ENCODE results near the gene SNX8.

Gene SNX8

DNA sequence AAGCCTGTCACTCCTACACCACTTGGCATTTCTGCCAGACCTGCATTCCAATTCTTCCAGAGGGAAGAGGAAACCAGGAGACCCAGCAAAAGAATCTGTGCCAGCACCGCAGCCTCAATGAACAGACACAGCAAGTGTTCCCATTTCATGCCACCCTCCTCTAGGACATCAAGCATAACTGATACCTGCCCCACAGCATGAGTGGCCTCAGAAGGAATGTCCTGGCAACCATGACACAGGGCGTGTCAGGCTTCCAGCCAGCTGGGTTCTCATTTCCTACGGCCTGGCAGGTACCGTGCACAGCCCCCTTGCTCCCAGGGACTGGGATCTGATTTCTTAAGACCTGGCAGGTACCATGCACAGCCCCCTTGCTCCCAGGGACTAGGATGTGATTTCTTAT, 89.3 kb downstream of the SNX8 start:
- H3K4me3 ChIP-seq (ENCODE audit: low read depth, low read length): no peak overlapping the region

DNA sequence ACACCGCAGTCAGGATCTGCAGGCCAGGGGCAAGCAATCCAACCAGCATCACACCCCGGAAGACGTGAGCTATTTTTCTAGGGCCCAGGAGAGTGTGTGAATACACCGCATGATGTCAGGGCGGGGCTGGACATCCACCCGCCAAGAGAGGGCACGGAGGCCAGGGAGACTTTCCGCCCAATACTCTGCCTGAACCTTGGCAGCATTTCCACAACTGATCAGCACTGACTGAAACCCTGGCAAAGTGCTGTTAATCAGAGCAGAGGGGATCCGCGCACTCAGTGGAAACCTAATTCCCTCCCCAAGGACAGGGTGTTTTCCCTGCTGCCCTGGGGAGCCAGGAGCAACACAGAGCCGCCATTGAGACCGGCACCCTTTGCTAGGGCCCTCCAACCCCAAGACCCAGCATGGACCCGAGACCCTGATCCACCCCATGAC, 89.7 kb downstream of the SNX8 start:
- no peak overlapping the region for H3K4me3 ChIP-seq (ENCODE audit: low read depth, low read length)

DNA sequence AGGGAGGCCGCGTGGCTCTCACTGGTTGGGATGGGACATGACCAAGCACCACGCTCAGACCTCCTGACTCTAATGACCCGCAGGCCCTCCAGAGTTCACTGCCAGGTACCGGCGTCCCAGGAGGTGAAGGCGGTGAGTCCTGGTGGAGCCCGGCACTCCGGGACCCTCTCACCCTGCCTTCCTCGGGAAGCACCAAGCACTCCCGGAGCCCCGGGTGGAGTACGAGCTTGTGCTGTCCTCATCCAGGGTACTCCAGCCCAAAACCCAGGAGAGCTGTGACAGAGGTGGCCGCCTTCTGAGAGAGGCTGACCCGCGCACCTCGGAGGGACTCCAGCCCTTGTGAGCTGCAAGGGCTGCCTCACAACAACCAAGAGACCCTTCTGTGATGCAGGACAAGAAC, 90.9 kb downstream of the SNX8 start:
- no peak overlapping the region for H3K4me3 ChIP-seq (ENCODE audit: low read depth, low read length)

DNA sequence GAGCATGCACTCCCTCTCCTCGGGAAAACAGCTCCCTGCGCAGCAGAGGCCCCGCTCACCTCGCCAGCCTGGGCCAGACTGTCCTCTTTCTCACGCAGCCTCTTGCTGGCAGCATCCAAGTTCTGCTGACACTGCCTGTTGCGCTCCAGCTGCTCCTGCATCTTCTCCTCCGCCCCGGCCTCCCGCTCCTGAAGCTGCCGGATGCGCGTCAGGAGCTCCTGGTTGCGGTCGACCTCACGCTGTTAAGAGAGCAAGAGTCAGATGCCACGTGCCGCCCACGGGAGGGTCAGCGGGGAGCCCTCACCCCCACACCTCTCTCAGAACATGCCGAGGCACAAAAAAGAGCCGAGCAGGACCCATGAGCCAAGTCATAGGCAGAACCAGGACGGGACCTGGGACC, 91.7 kb downstream of the SNX8 start:
- no peak overlapping the region for H3K4me3 ChIP-seq (ENCODE audit: low read depth, low read length)

DNA sequence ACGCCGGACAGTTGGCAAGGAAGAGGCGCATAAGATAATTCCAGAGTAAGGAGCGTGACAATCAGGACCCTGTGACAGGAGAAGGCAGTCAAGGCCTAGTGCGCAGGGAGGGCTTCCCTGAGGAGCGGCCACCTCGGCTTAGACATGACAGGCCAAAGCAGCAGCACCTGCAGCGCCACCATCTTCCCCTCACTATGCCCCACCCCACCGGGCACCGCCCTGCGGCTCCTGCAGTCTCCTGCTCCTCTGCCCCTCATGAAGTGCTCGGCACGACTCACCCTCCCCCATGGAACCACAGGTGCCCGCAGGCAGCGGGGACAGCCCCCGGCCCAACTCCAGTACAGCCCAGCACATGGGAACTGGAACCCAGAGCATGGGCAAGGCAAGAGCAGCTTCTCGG, 93.3 kb downstream of the SNX8 start:
- no peak overlapping the region for H3K4me3 ChIP-seq (ENCODE audit: low read depth, low read length)

DNA sequence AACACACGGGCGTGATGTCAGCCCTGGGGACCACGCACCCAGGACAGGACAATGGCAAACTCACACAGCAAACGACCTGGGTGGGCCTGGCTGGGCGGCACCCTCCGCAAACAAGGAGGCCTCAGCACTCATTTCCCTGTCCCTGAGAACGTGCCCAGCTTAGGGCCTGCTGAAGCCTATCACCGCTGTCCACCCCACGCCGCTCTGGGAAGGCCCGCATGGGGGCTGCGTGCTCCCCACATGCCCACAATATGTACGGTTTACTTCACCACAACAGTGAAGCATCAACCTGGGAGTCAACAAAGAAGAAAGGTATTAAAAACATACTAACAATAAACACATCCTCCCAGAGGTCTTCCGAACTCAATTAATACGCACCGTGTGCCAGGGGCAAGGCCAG, 93.7 kb downstream of the SNX8 start:
- no peak overlapping the region for H3K4me3 ChIP-seq (ENCODE audit: low read depth, low read length)

DNA sequence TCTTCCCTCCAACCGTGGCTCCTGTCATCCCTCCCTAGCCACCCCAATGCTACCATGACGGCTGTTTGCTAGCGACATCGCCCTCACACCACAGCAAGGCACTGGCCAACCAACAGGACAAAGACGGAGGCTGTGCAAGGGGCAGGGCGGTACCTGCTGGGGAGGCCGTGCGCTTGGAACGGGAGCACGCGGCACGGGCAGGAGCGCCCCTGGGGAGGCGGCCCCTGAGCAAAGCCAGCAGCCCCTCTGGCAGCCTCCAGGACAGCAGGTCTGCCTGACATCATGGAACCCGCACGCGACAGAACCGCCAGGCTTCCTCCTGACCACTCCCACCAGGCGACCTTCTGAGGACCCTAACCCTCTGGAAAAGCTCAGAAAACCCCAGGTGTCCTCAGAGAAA, 94.2 kb downstream of the SNX8 start:
- H3K4me3 ChIP-seq (ENCODE audit: low read depth, low read length): no peak overlapping the region

DNA sequence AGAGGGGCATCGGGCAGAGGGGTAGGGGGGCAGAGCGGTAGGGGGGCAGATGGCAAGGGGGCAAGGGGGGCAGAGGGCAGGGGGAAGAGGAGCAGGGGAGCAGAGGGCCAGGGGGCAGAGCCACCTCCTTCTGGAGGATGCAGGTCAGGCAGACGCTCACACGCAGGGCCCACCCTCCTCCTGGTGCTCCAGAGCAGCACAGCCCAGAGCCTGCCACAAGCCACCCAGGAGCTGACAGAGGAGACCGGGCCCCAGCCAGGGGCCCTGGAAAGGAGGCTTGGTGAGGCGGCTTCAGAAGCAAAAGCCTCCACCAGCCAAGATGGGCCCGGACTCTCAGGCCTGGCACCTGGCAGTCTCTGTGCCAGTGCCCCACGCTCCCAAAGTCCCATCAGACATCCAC, 94.6 kb downstream of the SNX8 start:
- H3K4me3 ChIP-seq (ENCODE audit: low read depth, low read length): no peak overlapping the region

DNA sequence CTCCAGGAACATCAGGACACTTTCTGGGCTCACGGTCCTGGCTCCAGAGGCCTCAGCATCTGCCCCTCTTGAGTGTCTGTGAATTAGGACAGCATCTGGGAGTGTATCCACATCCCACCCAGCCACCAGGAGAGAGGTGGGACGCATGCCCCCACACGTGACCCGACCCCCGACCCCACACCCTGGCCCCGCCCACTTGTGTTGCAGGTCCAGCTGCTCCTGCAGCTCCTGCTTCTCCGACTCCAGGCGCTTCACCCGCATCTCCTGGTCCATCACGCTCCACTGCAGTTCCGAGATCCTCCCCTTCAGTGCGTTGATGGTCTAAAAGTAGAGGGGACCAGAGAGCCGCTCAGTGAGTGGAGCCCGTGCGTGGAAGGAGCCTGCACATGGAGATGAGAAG, 95.1 kb downstream of the SNX8 start:
- H3K4me3 ChIP-seq (ENCODE audit: low read depth, low read length): no peak overlapping the region

DNA sequence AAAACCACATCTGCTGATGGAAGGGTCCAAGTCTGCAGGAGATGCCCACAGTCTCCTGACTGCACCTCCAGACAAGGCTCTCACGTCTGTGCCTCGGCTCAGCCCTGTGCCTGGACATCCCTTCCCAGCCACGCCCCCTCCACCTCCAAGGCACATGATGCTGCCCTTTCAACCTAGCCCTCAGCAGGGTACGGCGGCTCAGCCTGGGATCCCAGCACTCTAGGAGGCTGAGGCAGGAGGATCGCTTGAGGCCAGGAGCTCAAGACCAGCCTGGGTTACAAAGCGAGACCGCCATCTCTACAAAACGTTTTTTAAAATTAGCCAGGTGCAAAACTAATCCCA, 95.8 kb downstream of the SNX8 start:
- H3K4me3 ChIP-seq (ENCODE audit: low read depth, low read length): no peak overlapping the region

DNA sequence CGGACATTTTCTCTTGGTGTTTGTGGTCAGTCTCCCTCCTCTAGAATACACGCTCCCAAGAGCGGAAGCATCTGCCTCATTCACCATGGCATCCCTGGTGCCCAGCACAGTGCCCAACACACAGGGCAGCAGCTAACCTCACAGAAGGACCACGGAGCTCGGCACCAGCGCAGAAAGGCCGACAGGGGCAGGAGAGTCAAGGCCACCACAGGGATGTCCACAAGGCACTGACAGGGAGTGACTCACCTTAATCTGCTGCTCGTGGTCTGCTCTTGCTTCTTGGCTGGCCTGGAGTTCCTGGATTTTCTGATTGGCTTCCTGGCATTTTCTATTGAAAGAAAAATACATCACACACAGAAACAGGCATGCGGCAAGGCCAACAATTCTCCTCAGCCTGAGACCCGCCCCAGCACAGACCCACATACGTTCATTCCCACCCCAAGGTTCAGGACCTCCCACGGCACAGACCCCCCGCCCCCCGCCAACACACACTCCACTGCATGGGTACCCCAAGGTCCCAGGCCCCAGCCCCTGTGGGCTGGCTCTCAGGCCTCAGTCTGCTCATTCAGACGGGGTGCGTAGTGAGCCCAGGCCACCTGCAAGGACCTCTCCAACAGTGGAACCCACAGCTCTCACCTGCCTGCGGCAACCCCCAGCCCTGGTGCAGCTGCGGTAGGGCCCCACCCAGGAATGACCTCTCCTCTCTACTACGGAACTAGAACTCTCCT, 96.4 kb downstream of the SNX8 start:
- H3K4me3 ChIP-seq (ENCODE audit: low read depth, low read length): no peak overlapping the region

DNA sequence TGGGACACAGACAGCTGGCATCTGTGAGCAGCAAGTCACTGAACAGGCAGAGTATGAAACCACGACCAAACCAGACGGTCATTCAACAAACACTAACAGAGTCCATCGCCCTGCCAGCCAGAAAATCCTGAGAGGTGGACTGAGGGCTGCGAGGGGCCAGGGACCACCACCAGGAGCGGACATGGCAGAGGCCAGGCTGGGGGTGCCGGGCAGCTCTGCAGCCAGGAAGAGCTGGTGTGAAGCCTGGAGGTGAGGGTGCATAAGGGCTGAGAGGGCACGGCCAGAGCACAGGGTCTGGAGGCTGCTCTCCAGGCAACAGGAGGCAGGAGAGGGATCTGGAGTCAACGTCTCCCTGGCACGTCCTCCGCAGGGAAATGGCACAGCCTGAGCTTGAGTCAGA, 97.0 kb downstream of the SNX8 start:
- no peak overlapping the region for H3K4me3 ChIP-seq (ENCODE audit: low read depth, low read length)

DNA sequence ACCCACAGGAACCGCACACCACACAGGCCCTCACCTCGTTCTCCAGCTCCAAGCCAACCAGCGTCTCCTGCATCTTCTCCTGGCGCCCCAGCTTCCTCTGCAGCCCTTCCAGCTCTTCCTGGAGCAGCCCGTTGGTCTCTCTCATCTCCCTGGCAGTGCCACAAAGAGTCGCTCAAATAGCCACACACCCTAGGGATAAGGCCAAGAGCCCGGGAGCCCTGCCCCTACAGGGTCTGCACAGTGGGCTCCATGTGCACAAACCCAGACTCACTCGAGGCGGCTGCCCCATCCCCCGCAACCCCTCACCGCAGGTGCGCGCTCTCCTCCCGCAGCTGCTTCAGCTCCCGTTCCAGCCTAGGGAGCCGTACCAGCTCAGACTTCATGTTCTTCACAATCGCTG, 98.4 kb downstream of the SNX8 start:
- H3K4me3 ChIP-seq (ENCODE audit: low read depth, low read length): no peak overlapping the region

DNA sequence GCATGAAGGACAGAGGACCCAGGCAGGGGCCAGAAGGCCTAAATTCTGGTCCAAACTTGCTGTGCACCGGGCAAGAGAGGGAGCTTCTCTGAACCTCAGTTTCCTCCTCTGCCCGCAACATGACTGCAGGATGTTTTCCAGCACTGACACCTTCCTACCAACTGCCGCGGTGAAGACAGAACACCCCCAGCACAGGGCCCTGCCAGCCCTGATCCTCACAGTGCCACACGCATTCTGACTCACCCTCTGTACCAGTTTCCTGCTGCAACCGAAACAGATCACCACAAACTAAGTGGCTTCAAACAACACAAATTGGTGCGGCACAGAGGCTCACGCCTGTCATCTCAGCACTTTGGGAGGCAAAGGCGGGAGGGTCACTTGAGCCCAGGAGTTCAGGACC, 99.6 kb downstream of the SNX8 start:
- H3K4me3 ChIP-seq (ENCODE audit: low read depth, low read length): no peak overlapping the region

DNA sequence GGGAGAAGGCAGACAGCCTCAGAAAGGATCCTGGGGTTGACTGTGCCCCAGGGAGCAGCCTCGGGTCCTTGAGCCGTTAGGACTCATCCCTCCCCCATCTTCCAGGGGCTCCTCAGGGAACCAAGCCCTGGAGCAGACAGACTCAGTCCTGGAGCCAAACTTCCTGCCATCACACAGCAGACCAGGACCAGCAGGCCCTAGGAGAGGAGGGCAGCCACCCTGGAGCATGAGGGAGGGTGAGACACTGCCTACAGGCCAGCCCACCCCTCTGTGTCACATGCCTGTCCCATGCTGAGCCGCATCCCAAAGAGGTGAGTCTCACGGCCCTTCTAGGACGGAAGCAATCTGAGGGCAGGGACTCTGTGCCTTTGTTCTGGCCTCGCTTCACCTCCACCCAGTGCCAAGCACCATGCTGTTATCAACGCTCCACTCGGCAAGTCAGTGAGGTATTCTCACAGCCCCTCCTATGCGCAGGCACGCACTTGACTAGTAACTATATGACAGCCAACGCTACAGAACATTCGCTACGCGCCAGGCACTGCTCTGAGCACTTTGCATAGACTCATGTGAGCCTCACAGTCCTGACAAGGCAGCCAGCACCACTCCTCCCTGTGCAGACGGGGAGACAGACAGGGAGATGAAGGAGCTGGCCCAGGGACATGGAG, 100.6 kb downstream of the SNX8 start:
- no peak overlapping the region for H3K4me3 ChIP-seq (ENCODE audit: low read depth, low read length)

DNA sequence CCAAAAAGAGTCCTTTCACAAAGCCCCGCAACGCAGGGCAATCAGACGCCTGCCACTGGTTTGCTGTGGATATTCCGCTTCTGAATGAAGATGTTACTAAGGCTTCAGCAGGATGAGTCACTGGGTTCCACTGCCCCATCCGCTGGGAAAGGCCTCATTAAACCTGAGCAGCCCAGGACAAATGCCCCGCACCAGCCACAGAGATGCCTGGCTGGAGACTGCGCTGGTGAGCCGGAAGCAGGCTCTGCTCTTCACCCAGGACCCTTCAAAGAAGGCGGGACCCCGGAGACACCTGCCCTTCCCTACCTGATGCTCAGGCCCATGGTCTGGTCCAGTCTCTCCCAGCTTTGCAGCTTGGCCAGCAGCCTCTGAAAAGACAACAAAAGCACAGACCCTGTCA, 101.3 kb downstream of the SNX8 start:
- H3K4me3 ChIP-seq (ENCODE audit: low read depth, low read length): no peak overlapping the region

DNA sequence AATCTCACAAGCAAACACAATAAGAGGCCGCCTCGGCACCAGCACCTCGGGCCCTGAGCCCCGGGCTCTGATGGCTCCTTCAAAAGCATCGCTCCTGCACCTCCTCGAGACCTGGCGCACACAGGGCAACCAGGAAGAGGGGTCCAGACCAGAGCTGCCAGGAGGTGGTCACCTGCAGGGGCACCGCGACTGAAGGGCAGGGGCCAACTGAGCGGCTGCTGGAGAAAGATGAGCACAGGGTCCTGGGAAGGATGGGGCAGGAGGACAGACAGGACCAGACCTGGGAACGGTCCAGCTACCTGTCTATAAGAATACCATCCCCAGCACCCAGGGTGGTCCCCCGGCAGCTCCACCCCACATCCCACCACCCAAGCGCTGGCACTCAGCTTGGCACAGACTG, 102.3 kb downstream of the SNX8 start:
- H3K4me3 ChIP-seq (ENCODE audit: low read depth, low read length): no peak overlapping the region

DNA sequence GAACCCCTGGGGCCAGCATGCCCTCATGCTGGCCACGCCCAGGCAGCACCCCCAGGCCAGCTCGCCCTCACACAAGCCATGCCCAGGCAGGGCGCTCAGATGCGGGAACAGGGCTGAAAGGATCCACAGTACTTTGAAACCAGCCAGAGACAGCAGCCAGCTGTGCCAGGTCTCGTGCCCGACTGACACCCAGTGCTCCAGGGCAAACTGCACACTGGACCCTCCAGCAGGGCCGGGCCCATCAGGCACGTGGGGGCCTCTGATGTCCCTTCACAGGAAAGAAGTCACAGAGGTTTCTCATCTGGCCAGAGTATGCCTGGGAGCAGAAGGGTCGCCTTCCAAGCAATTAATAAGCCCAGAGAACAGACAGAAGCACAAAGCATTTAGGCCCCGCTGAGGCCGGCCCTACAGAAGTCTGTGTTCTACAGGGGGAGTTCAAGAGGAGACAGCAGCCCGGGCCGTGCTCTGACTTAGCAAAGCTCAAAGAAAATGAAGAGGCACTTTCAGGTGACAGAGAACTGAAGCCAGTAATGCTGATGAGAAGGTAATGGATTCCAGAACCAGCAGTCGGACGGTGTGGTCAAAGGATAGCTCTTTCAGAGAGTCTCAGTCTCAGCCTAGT, 102.9 kb downstream of the SNX8 start:
- H3K4me3 ChIP-seq (ENCODE audit: low read depth, low read length): no peak overlapping the region

DNA sequence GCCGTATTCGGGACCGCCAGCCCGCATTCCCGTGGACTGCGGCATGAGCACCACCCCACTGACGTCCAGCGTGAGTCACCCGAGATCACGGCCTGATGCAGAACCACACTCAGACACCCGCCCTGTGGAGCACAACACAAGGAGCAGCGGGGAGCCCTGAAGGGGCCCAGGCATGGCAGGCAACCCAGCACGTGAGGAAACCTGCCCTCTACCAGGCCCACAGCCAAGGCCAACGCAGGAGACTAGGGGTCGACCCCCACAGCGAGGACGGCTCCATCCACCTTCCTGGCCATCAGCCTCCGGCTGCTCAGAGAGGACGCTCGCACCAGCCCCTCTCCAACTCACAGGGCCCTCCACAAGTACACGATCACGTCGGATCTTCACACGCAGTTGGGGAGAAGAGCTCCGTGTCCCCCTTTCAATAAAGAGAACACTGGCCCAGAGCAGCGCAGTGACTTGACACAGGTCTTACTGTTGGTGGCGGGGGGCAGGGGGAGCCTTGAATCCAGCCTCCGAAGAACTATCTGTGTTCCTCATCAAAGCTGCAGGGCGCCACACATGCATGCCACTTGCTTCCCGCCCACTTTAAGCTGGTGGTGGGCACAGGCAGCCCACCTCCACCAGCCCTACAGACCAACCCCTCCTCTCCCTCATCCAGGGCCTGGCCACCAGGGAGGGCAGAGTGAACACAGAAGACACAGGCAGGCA, 103.5 kb downstream of the SNX8 start:
- H3K4me3 ChIP-seq (ENCODE audit: low read depth, low read length): no peak overlapping the region

DNA sequence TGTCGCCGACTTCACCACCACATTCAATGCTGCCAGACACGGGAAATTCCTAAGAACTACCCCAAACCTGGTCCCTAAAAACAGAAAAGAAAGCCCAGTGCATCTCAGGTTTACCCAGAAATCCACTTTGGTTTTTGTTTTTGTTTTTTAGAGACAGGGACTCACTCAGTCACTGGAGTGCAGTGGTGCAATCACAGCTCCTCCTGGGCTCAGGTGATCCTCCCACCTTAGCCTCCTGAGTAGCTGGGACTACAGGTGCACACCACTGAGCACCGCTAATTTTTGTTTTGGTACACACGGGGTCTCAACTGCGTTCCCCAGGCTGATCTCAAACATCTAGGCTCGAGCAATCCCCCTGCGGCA, 104.3 kb downstream of the SNX8 start:
- H3K4me3 ChIP-seq (ENCODE audit: low read depth, low read length): no peak overlapping the region

DNA sequence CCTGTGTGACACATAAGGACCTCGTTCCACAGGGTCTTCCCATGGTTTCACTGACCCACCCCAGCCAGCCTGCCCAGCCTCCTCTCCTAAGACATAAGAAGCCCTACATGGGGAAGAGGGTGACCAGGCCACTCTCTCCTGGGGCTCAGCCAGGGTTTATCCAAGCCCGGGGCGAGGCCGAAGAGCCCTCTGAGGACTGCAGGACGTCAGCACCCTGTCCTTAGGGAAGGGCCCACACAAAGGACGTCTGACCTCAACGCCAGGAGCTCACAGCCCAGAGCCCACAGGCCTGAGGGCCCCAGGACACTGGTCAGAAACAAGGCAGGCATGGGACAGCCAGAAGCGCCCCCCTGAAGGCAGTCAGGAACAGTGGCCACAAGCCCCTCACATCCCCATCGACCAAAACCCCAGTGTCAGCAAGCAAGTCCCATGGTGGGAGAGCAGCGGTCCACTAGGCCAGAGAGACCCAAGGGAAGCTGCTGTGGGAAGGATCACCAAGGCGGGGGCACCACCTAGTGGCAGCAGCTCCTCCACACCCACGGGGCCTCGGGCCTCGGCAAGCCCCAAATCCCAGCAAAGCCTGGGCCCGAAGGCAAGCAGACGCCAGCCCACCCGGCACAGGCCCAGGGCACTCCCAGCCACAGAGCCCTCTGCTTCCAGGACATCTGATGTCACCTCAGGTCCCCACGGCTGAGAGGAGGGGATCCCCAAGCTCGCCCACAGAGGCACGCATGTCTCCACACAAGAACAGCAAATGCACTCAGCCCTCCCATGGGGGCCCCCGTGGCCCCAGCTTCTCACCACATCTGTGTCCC, 104.9 kb downstream of the SNX8 start:
- no peak overlapping the region for H3K4me3 ChIP-seq (ENCODE audit: low read depth, low read length)

Data from iPS-11a (cell line).